Duodenal mucosa (tissue), 2 donors: ENCODE results near the gene SMYD4.
"Not testable (repeated sequence)": the region's sequence is repeated elsewhere in the genome, so short reads cannot be mapped to it uniquely, and the experiment has no call there.

Experiments used
- H3K27ac ChIP-seq: one replicate; pipeline ENCODE4 v1.7.0; 2013; ENCODE audit warnings: low read depth, low read length
- H3K27me3 ChIP-seq, 2 donors: one replicate each; pipeline ENCODE4 v1.7.0; 2013; ENCODE audit warnings: low read length in 2 of 2, control low read depth in 1 of 2; ENCODE audit not compliant: insufficient read depth in 2 of 2, control insufficient read depth in 1 of 2
- H3K36me3 ChIP-seq, 2 donors: one replicate each; pipeline ENCODE4 v1.7.0; 2013; ENCODE audit warnings: low read length in 2 of 2, control low read depth in 1 of 2; ENCODE audit not compliant: insufficient read depth in 2 of 2, control insufficient read depth in 1 of 2
- H3K4me1 ChIP-seq, 2 donors: one replicate each; pipeline ENCODE4 v1.7.0; 2013; ENCODE audit warnings: low read length in 2 of 2, control low read depth in 1 of 2; ENCODE audit not compliant: insufficient read depth in 2 of 2, control insufficient read depth in 1 of 2
- H3K4me3 ChIP-seq, 2 donors: one replicate each; pipeline ENCODE4 v1.7.0; 2013; ENCODE audit warnings: low read length in 2 of 2, low read depth in 1 of 2
- H3K9ac ChIP-seq, 2 donors: one replicate each; pipeline ENCODE4 v1.7.0; 2013; ENCODE audit warnings: low read length in 2 of 2, low read depth in 1 of 2
- H3K9me3 ChIP-seq, 2 donors: one replicate each; pipeline ENCODE4 v1.7.0; 2013; ENCODE audit warnings: low read length in 2 of 2, control low read depth in 1 of 2; ENCODE audit not compliant: control insufficient read depth in 1 of 2

SMYD4 gene

DNA sequence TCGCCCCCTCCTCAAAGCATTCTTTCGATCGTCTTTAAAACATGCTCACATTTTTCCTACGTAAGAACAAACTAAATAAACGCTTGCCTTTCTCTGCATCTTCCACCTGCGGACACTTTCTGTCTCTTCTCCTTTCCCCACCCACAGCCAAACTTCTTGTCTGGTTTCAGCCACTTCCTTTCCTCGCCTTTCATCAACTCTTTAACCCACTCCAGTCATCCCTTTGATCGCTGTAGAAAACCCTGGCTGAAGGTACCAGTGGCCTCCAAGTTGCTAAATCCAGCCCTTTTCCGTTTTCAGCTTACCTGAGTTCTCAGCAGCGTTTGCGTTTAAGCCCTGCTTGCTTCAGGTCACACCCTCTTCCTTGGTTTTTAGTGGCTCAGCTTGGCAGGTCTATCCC lies 586 bp upstream of the SMYD4 start:
- H3K4me1 ChIP-seq = peaks cover 17 to 21% of the 10 kb centered on the region in 2 donors
- peak overlapping the region; percentile 61 to 86 for H3K9ac ChIP-seq
- H3K4me3 ChIP-seq = peak overlapping the region; percentile 83 to 93
- peaks cover 4 to 8% of the 10 kb centered on the region in 2 donors for H3K36me3 ChIP-seq
- no peaks in the 10 kb centered on the region for H3K9me3 ChIP-seq
- H3K27me3 ChIP-seq = no peaks in the 10 kb centered on the region
- H3K27ac ChIP-seq = no peak overlapping the region

DNA sequence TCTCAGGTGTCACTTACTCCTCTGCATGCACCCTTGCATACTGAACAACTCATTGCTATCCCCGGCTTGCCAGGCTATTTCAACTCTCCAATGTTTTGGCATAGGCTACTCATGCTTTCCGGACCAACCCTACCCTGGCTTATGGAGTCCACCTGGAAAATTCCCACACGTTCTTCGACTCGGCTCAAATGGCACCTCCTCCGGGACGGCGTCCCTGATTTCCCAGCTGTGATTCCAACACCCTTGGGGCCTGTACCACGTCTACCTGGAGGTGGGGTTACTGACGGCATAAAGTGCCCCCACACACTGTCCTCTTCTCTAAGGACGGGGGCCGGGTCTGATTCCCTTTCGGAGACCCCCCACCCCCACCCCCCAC lies 498 bp downstream of the SMYD4 start:
- Histone ChIP-seq H3K4me1 (peaks cover 17 to 21% of the 10 kb centered on the region in 2 donors), H3K27ac (peak overlapping the region; percentile 84), H3K36me3 (peaks cover 8 to 15% of the 10 kb centered on the region in 2 donors), H3K4me3 (peak overlapping the region; percentile 83 to 93), H3K9ac (peak overlapping the region; percentile 61 to 86), H3K27me3 (no peaks in the 10 kb centered on the region), H3K9me3 (no peaks in the 10 kb centered on the region)

DNA sequence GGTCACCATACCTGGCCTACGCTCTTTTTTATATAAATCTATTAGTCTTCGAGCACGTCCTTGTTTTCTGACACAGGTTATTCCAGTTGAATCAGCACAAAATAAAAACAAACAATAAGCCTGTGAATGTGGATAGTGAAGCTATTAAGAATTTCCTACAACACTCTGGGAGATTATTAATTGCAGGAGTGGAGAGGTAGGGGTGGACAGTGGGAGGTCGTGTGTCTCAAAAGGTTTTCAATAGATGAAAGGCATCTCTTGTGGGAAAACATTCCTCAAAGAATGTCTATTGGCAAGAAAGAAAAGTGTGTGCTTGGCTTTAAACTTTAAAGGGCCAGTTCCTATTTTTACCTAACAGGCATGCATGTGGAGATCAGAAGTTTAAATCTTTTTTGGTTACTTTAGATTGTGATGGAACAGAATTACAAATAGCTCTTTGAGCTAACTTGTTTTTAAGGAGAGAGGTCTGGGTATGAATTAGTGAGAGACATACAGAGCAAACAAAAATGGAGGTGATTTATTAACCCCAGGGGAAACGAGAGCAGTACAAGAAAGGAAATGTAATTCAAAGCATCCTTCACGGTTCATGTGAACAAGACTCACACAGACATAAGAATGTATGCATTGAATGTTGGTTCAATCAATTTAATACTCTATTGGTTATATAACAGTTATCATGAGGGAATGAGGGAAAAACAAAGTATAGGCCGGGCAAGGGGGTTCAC lies 9.0 kb downstream of the SMYD4 start:
- Histone ChIP-seq H3K36me3 (peaks cover 4 to 22% of the 10 kb centered on the region in 2 donors), H3K27ac (no peak overlapping the region), H3K9ac (no peak overlapping the region), H3K4me3 (no peak overlapping the region), H3K27me3 (no peaks in the 10 kb centered on the region), H3K4me1 (peaks cover 0 to 6% of the 10 kb centered on the region in 2 donors), H3K9me3 (no peaks in the 10 kb centered on the region)

DNA sequence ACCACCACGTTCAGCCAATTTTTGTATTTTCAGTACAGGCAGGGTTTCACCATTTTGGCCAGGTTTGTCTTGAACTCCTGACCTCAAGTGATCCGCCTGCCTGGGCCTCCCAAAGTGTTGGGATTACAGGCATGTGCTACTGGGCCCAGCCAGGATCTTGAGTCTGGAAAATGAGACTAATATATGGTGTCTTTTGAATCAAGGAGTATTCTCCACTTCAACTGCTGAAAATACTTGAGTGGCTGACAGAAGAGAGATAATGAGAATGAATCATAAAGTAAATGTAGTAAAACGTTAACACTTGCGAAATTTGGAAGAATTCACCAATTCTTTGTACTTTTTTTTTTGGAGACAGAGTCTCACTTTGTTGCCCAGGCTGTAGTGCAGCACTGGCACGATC lies 16.6 kb downstream of the SMYD4 start:
- Histone ChIP-seq H3K4me1 (peaks cover 16% of the 10 kb centered on the region in 2 donors), H3K4me3 (no peak overlapping the region), H3K9ac (no peak overlapping the region), H3K36me3 (peaks cover 0 to 13% of the 10 kb centered on the region in 2 donors), H3K27ac (no peak overlapping the region), H3K9me3 (no peaks in the 10 kb centered on the region), H3K27me3 (no peaks in the 10 kb centered on the region)

DNA sequence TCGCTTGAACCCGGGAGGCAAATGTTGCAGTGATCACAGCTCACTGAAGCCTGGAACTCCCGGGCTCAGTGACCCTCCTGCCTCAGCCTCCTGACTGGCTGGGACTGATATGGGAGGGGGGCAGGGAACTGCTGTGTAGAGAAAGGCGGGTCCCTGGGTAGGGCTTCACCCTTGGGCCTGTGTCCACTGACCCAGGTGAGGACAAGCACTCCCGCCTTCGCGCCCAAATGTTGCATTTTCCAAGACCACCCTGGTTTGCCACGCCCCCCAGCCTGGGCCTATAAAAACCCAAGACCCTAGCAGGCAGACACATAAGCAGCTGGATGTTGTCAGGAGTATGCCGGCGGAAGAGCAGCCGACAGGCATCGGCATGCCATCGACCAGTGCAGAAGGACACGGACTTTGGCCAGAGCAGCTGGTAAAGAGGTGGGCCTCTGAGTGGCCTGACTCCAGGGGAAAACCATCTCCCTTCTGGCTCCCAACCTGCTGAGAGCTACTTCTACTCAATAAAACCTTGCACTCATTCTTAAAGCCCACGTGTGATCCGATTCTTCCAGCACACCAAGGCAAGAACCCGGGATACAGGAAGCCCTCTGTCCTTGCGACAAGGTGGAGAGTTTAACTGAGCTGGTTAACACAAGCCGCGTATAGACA lies 19.1 kb downstream of the SMYD4 start:
- Histone ChIP-seq H3K27me3 (no peaks in the 10 kb centered on the region), H3K36me3 (peaks cover 0 to 13% of the 10 kb centered on the region in 2 donors)

DNA sequence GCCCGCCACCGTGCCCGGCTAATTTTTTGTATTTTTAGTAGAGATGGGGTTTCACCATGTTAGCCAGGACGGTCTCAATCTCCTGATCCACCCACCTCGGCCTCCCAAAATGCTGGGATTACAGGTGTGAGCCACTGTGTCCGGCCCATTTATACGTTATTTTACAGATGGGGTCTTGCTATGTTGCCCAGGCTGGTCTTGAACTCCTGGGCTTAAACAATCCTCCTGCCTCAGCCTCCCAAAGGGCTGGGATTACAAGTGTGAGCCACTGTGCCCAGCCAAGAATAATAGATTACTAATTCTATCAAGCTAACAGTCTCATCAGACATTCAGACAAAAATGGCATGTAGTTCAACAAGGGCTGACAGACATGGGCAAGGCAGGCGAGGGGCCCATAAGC lies 19.9 kb downstream of the SMYD4 start:
- not testable (repeated sequence) for H3K4me3 ChIP-seq, H3K9ac ChIP-seq, H3K27ac ChIP-seq, H3K9me3 ChIP-seq, H3K27me3 ChIP-seq
- Histone ChIP-seq H3K4me1 (peaks cover 24% of the 10 kb centered on the region in 2 donors), H3K36me3 (peaks cover 0 to 13% of the 10 kb centered on the region in 2 donors)

More for the DNA sequence above, 19.1 kb downstream of the SMYD4 start:
- Histone ChIP-seq H3K27ac (peak overlapping the region; percentile 20), H3K4me1 (peaks cover 24% of the 10 kb centered on the region in 2 donors), H3K9ac (peak overlapping the region; percentile 1 to 20), H3K9me3 (no peaks in the 10 kb centered on the region), H3K4me3 (no peak overlapping the region)

DNA sequence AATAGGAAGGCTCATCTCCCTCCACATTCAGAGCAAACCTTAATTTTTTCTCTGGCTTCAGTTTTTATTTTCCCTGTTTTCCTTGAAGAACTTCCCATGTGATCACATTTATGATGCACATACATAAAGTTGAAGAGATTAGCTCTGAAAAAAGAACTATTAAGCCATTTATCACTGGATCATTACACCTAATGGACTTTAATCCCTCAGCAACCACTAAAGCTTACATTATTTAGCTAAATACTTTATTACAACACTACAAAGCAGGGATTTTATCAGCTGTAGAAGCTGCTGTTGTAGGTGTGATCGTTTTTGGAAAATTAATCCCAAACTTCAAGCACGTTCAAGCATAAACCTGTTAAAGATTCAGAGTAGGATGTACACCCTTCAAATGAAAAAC lies 21.1 kb downstream of the SMYD4 start:
- no peaks in the 10 kb centered on the region for H3K27me3 ChIP-seq
- H3K4me1 ChIP-seq = peaks cover 24% of the 10 kb centered on the region in 2 donors
- H3K9ac ChIP-seq = peak overlapping the region in 1 of 2 donors; percentile 51
- peaks cover 6 to 20% of the 10 kb centered on the region in 2 donors for H3K36me3 ChIP-seq
- peak overlapping the region; percentile 50 for H3K27ac ChIP-seq
- H3K9me3 ChIP-seq = no peaks in the 10 kb centered on the region
- peak overlapping the region in 1 of 2 donors; percentile 15 for H3K4me3 ChIP-seq

DNA sequence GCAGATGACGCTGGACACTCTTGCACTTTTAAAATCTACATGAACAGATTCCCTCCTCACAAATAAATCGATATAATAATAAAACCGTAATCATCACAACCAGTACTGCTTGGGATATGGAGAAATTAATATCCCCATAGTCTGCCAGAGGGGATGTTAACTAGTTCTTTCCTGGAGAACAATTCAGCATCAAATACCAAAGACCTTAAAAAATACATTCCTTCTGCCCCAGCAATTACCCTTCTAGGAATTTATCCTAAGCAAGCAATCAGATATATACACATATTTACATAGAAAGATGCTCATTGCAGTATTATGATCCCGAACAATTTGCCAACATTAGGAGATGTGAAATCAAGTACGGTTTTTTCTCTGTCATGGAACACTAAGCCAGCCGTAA lies 21.8 kb downstream of the SMYD4 start:
- Histone ChIP-seq H3K27ac (no peak overlapping the region), H3K9ac (no peak overlapping the region), H3K27me3 (no peaks in the 10 kb centered on the region), H3K9me3 (no peaks in the 10 kb centered on the region), H3K36me3 (peaks cover 6 to 17% of the 10 kb centered on the region in 2 donors), H3K4me3 (peak overlapping the region; percentile 17 to 29), H3K4me1 (peaks cover 24% of the 10 kb centered on the region in 2 donors)

DNA sequence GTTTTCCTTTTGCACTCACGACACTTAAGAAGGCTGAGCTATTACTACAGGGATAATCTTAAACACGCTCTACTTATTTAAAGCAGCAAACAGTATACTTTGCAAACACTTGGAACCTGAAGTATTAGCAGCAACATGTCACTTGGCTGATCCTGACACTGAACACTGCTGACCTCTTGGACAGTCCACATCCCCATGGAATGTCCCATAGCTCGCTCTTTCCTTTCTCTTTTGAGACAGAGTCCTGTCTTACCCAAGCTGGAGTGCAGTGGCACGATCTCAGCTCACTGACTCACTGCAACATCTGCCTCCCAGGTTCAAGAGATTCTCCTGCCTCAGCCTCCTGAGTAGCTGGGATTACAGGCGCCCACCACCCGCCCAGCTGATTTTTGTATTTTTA lies 26.4 kb downstream of the SMYD4 start:
- peaks cover 10% of the 10 kb centered on the region in 2 donors for H3K4me1 ChIP-seq

DNA sequence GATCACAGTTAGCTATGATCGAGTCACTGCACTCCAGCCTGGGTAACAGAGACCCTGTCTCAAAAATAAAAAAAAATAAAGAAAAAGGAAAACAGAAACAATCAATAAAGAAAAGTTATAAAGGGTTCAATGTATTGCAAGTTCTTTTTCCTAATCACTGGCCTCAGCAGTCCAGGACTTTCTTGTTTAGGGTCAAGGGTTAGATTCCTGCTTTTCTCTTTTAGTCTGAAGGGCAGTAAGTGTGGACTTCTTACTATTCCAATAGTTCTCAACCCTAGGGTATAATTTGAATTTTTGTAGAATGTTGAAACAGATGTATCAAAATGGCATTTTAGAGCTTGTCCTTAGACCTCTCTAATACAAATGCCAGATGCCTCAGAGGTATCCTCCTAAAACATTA lies 27.3 kb downstream of the SMYD4 start:
- H3K4me3 ChIP-seq = no peak overlapping the region
- H3K9me3 ChIP-seq = no peaks in the 10 kb centered on the region
- H3K4me1 ChIP-seq = peaks cover 2 to 6% of the 10 kb centered on the region in 2 donors
- no peak overlapping the region for H3K27ac ChIP-seq
- peaks cover 19% of the 10 kb centered on the region in 2 donors for H3K36me3 ChIP-seq
- H3K27me3 ChIP-seq = no peaks in the 10 kb centered on the region
- H3K9ac ChIP-seq = no peak overlapping the region

More for the DNA sequence above, 26.4 kb downstream of the SMYD4 start:
- H3K9ac ChIP-seq = no peak overlapping the region
- no peak overlapping the region for H3K4me3 ChIP-seq
- no peaks in the 10 kb centered on the region for H3K27me3 ChIP-seq
- H3K36me3 ChIP-seq = peaks cover 19% of the 10 kb centered on the region in 2 donors
- H3K9me3 ChIP-seq = no peaks in the 10 kb centered on the region
- no peak overlapping the region for H3K27ac ChIP-seq
